NCI-H82 treated with DMSO at 0.1 percent for 48 hours (cell line): Measurements from ENCODE around the gene PSMD5.

ENCODE experiments used
- DNase-seq: peaks from one replicate; lab custom pipeline; 2025; ENCODE audit not compliant: unreplicated experiment; lab: John Stamatoyannopoulos, UW

PSMD5 gene

GRCh38 chr9:120875195-120875565 is 32.5 kb upstream of the PSMD5 start:
- DNase-seq: no peak

- no peak for DNase-seq
Measured at GRCh38 chr9:120874226-120875194, 31.8 kb upstream of the PSMD5 start.

DNA sequence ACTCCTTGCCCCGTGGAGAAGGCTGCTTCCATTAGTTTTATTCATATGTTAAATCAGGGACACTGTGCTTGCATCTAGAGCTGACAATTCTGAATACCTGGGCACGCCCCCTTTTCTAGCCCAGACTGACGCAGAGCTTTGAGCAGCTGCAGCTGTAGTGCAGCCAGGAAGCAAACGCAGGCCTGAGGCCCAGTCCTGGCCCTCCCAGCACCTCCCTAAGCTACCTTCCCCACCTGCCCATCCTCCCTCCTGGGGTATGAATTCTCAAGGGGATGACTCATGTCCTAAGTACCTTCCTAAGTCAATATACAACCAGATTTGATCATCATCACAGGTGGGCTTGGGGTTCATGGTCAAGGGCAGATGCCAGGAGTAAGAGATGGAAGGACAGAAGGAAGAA is 30.8 kb upstream of the PSMD5 start:
- DNase-seq: no peak

GRCh38 chr9:120872791-120873502 is 30.2 kb upstream of the PSMD5 start:
- no peak for DNase-seq

- no peak for DNase-seq
Measured at GRCh38 chr9:120870206-120870605, 27.5 kb upstream of the PSMD5 start.

- no peak for DNase-seq
Measured at GRCh38 chr9:120869726-120870125, 27.0 kb upstream of the PSMD5 start.

- DNase-seq: no peak
Measured at GRCh38 chr9:120869360-120869687, 26.6 kb upstream of the PSMD5 start.

DNA sequence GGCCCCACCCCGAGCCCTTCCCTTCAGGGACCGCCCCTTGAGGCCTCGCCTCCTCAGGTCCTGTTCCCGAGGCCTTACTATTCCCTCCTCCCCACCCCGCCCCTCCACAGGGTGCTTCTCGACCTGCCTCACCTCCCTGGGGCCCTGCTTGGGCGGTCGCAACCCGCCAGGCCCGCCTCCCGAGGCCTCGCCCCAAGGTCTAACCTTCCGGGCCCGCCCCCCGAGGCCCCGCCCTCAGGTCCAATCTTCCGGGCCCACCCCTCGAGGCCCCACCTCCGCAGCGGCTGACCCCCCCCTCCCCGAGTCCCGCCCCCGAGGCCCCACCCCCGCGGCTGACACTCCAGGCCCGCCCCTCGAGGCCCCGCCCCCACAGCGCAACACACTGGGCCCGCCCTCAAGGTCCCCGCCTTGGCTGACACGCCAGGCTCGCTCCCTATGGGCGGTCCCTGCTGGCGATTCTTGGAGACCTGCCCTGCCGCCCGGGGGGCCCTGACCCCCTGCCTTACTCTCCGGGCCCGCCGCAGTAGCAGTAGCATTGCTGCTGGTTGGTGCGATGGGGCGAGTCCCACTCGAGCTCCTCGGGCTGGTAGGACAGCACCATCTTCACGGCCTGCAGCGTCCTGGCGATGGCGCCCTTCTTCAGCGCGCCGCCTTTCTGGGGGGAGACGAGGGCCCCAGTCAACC is 26.1 kb upstream of the PSMD5 start:
- no peak for DNase-seq

DNA sequence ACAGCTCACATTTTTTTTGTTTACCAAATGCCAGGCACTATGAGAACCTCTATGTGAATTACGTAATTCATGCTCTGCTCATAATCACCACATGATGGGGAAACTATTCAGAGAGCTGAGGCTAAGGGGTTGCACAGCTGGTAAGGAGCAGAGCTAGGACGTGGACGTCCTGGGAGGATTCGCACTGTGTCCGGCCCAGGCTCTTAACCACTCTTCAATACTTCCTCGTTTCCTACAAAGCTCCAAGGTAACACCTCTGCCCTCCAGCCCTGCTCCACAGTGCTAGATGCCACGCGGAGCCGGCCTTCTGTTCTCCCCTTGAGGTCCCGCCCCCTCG is 25.6 kb upstream of the PSMD5 start:
- DNase-seq: no peak

- no peak for DNase-seq
Measured at GRCh38 chr9:120867676-120868338, 25.1 kb upstream of the PSMD5 start.

- no peak for DNase-seq
Measured at GRCh38 chr9:120866651-120867050, 23.9 kb upstream of the PSMD5 start.

DNA sequence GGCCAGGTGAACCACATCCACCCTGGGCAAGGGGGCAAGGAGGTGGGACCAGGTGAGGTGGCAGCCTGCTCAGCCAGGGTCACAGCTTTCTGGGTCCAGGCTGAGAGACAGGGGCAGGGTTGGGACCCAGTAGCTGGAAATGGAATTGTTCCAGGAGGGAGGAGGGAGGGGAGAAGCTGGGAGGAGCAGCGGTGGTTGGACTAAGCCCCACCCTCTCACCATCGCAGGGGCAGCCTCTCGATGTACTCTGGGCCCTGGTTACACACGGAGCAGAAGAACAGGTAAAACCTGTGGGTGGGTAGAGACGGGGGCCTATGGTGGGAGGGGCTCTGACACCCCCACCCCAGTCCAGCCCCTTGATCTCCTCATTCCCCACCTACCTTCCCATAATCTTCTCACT is 23.1 kb upstream of the PSMD5 start:
- DNase-seq: no peak

DNA sequence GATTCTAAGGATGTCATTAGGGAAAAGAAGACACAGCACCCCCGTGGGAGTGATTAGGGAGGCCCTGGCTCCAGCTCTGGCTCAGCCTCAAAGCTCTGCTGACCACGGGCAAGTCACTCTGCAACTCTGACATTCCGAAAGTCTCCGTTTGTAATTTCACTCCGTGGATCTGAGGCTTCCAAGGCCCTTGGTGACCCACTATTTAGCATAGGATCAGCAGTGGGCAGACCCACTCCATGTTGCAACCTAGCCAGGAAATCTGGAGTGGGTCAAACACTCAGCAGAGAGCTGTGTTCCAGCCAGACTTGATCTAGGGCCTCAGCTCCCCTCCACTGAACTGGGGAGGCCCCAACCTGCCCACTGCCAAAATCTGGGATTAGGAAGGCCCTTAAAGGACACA is 22.5 kb upstream of the PSMD5 start:
- DNase-seq: no peak

DNA sequence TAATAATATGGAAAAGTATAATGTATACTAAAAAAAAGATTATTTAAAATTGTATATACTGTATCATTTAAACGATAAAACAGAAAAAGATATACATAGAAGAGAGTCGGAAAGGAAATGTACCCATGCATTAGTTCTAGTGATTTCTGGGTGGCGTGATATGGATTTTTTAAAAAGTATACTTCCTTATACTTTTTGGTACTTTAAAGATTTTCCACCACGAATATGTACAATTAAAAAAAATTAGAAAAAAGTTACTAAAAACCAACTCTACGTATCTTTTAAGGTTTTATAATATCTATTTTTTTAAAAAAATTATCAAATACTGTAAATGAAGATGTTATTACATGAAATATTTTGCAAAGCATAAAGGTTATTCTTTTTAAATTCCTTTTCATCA is 22.0 kb upstream of the PSMD5 start:
- no peak for DNase-seq

DNA sequence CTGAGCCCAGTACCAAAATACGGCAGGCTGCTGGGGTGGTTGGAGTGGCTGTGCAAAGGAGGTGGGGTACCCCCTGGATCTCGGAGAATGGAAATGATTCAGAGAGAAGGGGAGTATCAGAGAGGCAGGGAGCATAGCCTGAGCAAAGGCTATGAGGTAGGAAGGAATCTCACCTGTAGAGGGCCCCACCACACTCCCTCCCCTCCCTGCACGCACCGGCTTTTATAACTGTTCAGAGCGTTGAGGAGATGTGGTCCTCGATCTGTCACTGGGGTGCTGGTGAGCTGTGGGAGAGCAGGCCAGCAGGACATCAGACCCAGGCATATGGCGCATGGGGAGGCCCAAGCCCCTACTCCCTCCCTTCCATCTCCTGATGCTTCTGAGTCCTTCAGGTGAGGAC is 21.1 kb upstream of the PSMD5 start:
- DNase-seq: no peak

- DNase-seq: no peak
Measured at GRCh38 chr9:120862452-120862851, 19.7 kb upstream of the PSMD5 start.

DNA sequence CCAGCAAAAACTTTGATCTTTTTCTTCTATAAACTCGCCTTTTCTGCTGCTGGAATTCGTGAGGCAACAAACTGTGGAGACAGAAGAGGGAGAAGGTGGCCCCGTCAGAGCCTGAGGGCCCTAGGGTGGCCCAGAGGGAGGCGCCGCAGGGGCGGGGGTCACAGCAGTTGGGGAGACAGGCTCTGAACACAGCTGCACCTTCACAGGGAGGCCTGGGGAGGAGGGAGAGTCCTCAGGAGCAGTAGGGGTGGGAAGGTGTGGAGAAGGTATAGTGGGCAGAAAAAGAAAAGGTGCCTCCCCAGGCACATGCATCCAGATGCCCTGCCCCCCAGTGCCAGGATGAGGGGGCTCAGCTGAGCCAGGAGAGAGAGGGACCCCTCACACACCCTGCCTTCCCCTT is 19.2 kb upstream of the PSMD5 start:
- DNase-seq: no peak

DNA sequence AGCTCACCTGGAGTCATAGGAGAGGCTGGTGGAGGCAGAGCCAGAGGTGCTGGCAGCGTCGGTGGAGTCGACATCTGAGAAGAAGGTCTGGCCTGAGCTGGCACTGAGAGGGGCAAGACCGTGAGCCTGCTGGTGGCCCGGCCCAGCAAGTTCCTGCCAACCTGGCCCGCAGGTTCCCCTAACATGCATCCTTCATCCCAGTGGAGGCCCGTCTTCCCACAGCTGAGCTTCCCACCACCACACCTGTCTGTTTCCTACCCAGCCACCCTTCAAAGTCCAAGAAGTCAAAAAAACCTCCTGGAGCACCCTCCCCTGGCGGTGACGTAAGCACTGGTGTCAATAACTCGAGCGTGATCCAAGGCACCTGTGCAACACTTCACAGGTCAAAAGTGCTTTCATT is 17.4 kb upstream of the PSMD5 start:
- DNase-seq: no peak

DNA sequence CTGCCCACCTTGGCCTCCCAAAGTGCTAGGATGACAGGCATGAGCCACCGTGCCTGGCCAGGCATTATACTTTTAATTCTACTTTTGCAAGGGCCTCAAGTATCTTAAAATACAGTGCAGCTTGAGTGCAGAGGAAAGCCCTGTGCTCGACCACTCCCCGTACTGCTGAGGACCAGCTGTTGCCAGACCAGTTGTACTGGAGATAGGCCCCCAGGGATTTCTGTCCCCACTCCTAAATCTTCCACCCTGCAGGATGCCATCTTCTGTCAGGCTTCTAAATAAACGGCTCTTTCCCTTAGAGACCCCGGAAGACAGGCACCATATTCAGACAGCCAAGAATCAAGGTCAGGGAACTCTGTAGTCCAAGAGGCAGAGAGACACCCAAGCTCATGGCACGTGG is 16.6 kb upstream of the PSMD5 start:
- no peak for DNase-seq

DNA sequence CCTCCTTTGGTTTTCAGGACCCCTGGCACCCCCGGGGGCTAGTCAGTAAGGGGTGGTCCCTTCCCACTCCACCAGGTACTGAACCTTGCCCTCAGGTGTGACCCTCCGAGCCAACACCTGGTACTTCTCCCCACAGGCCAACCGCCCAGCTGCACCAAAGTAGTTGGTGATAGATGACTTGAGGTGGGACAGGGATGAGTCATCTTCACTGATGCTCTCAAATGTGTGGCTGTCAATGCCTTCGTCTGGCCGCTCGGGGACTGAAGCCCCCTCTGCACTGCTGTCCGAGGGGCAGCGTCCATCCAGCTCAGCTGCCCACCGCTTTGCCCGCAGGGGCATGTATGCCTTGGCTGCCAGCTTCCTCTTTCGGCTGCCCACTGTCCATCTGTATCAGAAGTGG is 15.2 kb upstream of the PSMD5 start:
- DNase-seq: no peak

DNA sequence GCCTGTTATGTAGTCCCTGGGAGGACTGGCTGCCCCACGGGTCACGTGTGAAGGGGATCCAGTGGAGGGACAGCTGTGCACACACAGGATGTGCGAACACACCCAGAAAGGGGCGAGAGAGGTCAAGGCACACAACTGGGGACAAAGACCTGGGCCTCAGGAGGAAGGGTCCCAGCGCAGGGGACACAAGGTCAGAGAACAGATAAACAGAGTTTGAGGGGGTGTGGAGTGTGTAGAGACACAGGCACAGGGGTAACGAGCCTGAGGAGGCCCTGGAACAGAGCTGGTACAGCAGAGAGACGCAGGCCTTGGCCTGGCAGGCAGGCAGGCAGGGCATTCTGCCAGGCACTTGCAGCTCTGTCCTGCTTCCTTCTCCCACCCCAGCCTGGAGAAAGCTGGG is 14.8 kb upstream of the PSMD5 start:
- DNase-seq: no peak

DNA sequence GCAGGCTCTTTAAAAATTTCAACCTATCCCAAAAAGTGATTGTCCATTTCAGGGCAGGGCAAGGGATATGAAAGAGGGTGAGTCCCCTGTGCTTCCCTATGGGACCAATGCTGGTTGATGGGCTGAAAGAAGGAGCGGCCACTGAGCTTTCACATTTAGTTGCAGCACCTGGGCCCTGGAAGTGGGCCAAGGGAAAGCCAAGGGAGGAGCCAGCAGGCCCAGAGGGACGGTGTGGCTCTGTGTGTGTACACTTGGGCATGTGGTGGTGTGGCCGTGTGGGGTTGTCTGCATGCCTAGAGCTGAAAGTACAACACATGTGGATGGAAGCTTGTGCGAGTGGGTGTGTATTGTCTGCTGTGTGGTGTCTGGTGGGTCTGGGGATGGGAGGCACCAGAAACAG is 14.0 kb upstream of the PSMD5 start:
- DNase-seq: no peak
